ENCODE results near the gene JMJD1C. TPM values are rescaled to one million over a fixed set of nuclear protein-coding genes. Genes with fewer than 3 reads are reported as not detected.
"Not testable (repeated sequence)": the region's sequence is repeated elsewhere in the genome, so short reads cannot be mapped to it uniquely, and the experiment has no call there.

JMJD1C gene
- total RNA-seq, 1 experiment from 2014 or later, result 62.5 TPM

DNA sequence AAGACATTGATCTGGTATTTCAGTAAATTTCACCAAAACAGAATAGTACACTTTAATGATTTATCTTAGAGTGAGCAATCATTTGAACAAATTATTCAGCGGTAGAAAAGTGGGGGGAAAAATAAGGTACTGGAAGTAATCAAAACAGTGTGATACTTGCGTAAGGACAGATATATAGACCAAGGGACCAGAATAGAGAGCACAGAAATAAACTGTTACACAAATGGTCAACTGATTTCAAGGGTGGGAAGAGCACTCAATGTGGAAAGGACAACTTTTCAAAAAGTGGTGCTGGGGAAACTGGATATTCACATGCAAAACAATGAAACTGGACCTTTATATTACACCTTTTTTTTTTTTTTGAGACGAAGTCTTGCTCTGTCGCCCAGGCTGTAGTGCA, 212.7 kb downstream of the JMJD1C start:
- no peak overlapping the region for H3K27ac ChIP-seq
- H3K4me1 ChIP-seq (replicated peaks), result no peaks in the 10 kb centered on the region
- no peaks in the 10 kb centered on the region for H3K9me3 ChIP-seq (replicated peaks)
- DNase-seq (ENCODE audit: low read depth in 1 of 2, low spot score in 2 of 2), result no peak
- H3K27me3 ChIP-seq (replicated peaks), result no peaks in the 10 kb centered on the region
- no peak overlapping the region for H3K4me3 ChIP-seq
- peaks cover 14% of the 10 kb centered on the region for H3K36me3 ChIP-seq

DNA sequence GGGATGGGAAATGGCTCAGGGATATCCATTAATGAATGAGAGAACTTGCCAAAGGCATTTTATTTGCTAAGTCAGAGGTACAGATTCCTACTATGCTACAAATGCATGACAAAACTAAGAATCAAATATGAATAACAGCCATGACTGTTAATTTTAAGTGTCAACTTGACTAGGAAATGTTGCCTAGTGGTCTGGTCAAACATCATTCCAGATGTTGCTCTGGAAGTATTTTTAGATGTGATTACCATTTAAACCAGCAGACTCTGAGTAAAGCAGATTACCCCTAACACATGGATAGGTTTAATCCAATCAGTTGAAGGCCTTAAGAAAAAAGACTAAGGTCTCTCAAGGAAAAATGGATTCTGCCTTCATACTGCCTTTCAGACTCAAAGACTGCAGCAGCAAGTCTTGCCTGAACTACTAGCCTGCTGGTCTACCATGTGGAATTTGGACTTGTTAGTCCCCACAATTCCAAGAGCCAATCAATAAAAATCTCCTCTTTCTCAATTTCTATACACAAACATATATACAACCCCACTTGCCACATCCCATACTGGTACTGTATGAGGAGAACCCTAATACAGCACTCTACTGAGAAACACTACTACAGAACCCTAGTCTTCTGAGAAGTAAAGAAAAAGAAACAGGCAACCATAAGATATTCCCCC, 213.5 kb downstream of the JMJD1C start:
- peaks cover 3% of the 10 kb centered on the region for H3K4me1 ChIP-seq (replicated peaks)
- no peaks in the 10 kb centered on the region for H3K27me3 ChIP-seq (replicated peaks)
- no peaks in the 10 kb centered on the region for H3K9me3 ChIP-seq (replicated peaks)
- DNase-seq (ENCODE audit: low read depth in 1 of 2, low spot score in 2 of 2), result no peak
- no peak overlapping the region for H3K4me3 ChIP-seq
- peaks cover 10% of the 10 kb centered on the region for H3K36me3 ChIP-seq
- no peak overlapping the region for H3K27ac ChIP-seq

DNA sequence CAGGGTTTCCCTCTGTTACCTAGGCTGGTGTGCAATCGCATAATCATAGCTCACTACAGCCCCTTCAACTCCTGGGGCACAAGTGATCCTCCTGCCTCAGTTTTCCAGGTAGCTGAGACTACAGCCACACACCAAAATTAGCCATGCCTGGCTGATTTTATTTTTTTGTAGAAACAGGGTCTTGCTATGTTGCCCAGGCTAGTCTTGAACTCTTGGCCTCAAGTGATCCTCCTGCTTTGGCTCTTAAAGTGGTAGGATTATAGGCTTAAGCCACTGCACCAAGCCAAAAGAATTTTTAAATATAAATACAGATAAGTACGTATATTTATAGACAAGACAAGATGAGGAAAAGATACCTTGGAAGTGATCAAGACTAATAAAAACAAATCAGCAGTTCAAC, 215.7 kb downstream of the JMJD1C start:
- Histone ChIP-seq H3K27me3 (replicated peaks) (no peaks in the 10 kb centered on the region), H3K36me3 (peaks cover 10% of the 10 kb centered on the region), H3K27ac (no peak overlapping the region), H3K9me3 (replicated peaks) (no peaks in the 10 kb centered on the region), H3K4me3 (no peak overlapping the region), H3K4me1 (replicated peaks) (peaks cover 8% of the 10 kb centered on the region)
- DNase-seq (ENCODE audit: low read depth in 1 of 2, low spot score in 2 of 2), result no peak

DNA sequence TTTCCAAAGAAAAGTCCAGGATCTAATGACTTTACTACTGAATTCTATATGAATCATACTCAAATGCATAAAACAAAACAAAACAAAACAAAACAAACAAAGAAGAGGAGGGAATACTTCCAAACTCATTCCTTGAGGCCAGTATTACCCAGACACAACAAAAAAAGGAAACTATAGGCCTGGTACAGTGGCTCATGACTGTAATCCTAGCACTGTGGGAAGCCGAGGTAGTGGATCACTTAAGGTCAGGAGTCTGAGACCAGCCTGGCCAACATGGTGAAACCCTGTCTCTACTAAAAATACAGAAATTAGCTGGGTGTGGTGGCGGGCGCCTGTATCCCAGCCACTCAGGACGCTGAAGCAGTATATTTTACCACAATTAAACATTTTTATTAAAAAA, 218.0 kb downstream of the JMJD1C start:
- Histone ChIP-seq H3K27me3 (replicated peaks) (no peaks in the 10 kb centered on the region), H3K9me3 (replicated peaks) (no peaks in the 10 kb centered on the region), H3K4me1 (replicated peaks) (peaks cover 8% of the 10 kb centered on the region), H3K36me3 (peaks cover 10% of the 10 kb centered on the region), H3K4me3 (no peak overlapping the region), H3K27ac (no peak overlapping the region)
- DNase-seq (ENCODE audit: low read depth in 1 of 2, low spot score in 2 of 2), result no peak

DNA sequence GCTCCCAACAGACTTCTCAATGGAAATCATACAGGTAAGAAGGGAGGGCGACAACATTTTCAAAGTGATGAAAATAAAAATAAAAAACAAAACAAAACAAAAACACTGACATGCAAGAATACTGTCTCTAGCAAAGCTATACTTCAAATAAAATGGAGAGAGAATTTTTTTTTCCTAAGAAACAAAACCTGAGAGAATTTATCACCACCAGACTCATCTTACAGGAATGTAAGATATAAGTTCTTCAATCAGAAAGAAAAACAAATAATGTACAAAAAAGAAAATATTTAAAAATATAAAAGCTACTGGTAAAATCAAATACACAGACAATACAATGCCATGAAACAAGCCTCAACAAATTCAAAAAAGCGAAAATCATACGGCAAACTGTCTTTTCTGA, 219.4 kb downstream of the JMJD1C start:
- Histone ChIP-seq H3K4me1 (replicated peaks) (peaks cover 8% of the 10 kb centered on the region), H3K9me3 (replicated peaks) (no peaks in the 10 kb centered on the region), H3K27me3 (replicated peaks) (no peaks in the 10 kb centered on the region), H3K4me3 (no peak overlapping the region), H3K27ac (peak overlapping the region; percentile 49), H3K36me3 (peaks cover 10% of the 10 kb centered on the region)
- DNase-seq (ENCODE audit: low read depth in 1 of 2, low spot score in 2 of 2), result peak in 1 of 2 experiments; percentile 36

DNA sequence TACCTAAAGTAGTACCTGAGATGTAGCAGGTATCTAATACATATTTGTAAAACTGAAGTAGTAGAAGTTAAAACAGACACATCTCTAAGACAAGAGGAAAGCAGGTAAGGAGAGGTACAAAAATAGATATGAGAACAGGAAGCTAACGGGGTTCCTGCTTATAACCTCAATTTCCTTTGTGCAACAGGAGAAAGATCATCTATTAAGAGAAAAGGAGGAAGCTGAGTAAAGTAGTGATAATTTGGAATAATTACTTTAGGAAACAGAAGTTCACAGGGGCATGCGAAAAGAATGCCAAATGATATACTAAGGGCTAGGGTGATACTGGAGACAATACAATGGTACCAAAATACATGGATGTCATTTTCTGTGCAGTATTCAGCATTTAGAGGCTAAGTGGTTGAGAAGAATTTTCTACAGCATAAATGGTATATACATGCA, 223.9 kb downstream of the JMJD1C start:
- Histone ChIP-seq H3K36me3 (no peaks in the 10 kb centered on the region), H3K27me3 (replicated peaks) (no peaks in the 10 kb centered on the region), H3K4me3 (no peak overlapping the region), H3K27ac (no peak overlapping the region), H3K4me1 (replicated peaks) (peaks cover 14% of the 10 kb centered on the region), H3K9me3 (replicated peaks) (no peaks in the 10 kb centered on the region)
- DNase-seq (ENCODE audit: low read depth in 1 of 2, low spot score in 2 of 2), result no peak

DNA sequence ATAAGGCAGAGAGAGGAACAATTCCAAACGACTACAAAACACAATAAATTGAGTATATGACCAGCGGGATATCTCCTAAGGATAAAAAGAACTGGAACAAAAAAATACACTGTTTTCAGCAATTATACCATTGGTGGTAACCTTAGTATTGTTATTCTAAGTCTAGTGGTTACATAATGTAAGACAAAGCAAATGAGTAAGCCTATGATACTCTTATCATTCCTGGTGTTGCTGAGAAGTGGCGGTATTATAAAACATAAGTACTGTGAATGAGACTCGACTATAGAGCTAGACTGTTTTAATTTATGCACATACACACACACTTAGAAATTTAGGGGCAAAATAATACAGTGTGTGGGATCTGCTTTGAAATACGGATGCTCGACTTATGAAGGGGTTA, 225.0 kb downstream of the JMJD1C start:
- Histone ChIP-seq H3K36me3 (no peaks in the 10 kb centered on the region), H3K9me3 (replicated peaks) (no peaks in the 10 kb centered on the region), H3K27me3 (replicated peaks) (no peaks in the 10 kb centered on the region), H3K4me3 (no peak overlapping the region), H3K27ac (no peak overlapping the region), H3K4me1 (replicated peaks) (peaks cover 20% of the 10 kb centered on the region)
- DNase-seq (ENCODE audit: low read depth in 1 of 2, low spot score in 2 of 2), result no peak

DNA sequence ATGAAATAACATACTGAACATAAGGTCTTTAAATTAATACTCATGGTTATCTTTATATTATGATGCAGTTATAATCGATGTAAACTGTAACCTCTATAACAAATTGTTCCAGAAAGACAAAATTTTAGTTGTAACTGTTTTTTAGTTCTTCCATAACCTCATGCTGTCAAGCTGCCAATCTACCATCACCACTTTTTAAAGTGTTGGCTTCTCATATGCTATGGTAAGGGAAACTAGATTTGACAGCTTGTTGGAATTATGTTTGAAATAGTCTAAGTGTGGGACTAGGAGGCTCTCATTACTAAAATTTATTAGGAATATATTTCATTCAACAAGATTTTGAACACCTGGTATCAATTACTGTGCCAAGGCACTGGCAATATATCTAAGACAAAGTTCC, 227.3 kb downstream of the JMJD1C start:
- H3K4me3 ChIP-seq, result no peak overlapping the region
- H3K36me3 ChIP-seq, result no peaks in the 10 kb centered on the region
- no peak for DNase-seq (ENCODE audit: low read depth in 1 of 2, low spot score in 2 of 2)
- peaks cover 20% of the 10 kb centered on the region for H3K4me1 ChIP-seq (replicated peaks)
- no peaks in the 10 kb centered on the region for H3K9me3 ChIP-seq (replicated peaks)
- no peak overlapping the region for H3K27ac ChIP-seq
- H3K27me3 ChIP-seq (replicated peaks), result no peaks in the 10 kb centered on the region

DNA sequence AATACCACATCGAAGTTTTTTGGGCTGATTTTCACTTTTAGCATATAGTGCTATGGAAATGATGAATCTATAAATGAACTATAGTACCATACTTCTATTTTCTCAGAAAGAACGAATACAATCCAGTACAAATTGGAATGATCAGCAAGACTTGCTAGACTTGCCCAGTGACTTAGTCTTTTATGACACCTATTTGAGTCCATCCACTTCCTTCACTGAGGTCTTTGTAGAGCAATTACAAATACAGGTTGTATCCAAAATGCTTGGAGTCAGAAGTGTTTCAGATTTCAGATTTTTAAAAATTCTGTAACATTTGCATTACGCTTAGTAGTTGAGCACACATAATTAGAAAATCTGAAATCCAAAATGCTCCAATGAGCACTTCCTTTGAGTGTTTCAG, 228.4 kb downstream of the JMJD1C start:
- H3K4me3 ChIP-seq, result no peak overlapping the region
- no peaks in the 10 kb centered on the region for H3K9me3 ChIP-seq (replicated peaks)
- H3K4me1 ChIP-seq (replicated peaks), result peaks cover 20% of the 10 kb centered on the region
- H3K36me3 ChIP-seq, result no peaks in the 10 kb centered on the region
- no peak for DNase-seq (ENCODE audit: low read depth in 1 of 2, low spot score in 2 of 2)
- no peaks in the 10 kb centered on the region for H3K27me3 ChIP-seq (replicated peaks)
- peak overlapping the region; percentile 78; the same call in 1 of the 2 replicates for H3K27ac ChIP-seq

DNA sequence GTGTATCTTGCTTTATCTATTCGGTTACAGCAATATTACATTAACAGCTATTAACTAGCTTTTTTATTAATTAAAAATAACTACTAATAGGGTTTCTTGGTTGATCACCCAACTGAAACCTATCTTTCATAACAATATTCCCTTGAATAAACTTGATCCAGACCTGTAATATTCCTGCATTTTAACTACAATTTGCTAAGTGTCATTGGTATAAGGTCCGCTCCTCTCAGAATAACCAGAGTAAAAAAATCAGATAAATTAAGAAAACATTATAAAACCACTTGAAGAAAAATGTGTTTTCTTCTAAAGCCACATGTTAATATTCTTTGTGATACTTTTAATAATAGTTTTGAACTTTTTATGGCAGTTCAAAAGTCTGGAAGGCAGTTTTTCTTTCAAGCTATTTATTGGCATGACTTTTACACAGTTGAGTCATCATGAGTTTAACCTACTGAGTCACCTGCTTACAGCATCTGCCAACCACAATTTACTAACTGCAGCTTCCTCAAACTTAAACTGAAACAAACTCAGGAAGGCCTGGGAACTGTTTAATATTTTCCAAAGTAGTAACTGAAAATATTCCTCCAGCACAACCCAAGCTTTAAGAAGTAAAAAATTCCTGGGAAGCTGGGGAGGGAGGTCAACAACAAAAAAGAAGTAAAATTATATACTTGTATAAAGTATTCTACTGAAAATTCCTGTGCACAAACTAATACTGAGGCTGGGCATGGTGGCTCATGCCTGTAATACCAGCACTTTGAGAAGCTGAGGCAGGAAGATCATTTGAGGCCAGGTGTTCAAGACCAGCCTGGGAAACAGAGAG, 229.5 kb downstream of the JMJD1C start:
- DNase-seq (ENCODE audit: low read depth in 1 of 2, low spot score in 2 of 2), result peak; percentile 45 to 84
- Histone ChIP-seq H3K9me3 (replicated peaks) (no peaks in the 10 kb centered on the region), H3K27ac (peak overlapping the region; percentile 78), H3K4me1 (replicated peaks) (peaks cover 20% of the 10 kb centered on the region), H3K4me3 (no peak overlapping the region), H3K36me3 (no peaks in the 10 kb centered on the region), H3K27me3 (replicated peaks) (no peaks in the 10 kb centered on the region)

DNA sequence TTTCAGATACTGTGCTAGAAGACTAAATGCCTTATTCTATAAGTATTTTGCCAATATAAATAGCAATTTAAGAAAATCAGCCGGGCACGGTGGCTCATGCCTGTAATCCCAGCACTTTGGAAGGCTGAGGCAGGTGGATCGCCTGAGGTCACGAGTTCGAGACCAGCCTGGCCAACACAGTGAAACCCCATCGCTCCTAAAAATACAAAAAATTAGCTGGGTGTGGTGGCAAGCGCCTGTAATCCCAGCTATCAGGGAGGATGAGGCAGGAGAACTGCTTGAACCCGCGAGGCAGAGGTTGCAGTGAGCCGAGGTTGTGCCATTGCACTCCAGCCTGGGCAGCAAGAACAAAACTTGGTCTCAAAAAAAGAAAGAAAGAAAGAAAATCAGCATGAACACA, 230.6 kb downstream of the JMJD1C start:
- not testable (repeated sequence) for H3K4me3 ChIP-seq; H3K27me3 ChIP-seq (replicated peaks); H3K27ac ChIP-seq; H3K9me3 ChIP-seq (replicated peaks); DNase-seq (ENCODE audit: low read depth in 1 of 2, low spot score in 2 of 2); H3K36me3 ChIP-seq
- H3K4me1 ChIP-seq (replicated peaks), result peaks cover 16% of the 10 kb centered on the region

DNA sequence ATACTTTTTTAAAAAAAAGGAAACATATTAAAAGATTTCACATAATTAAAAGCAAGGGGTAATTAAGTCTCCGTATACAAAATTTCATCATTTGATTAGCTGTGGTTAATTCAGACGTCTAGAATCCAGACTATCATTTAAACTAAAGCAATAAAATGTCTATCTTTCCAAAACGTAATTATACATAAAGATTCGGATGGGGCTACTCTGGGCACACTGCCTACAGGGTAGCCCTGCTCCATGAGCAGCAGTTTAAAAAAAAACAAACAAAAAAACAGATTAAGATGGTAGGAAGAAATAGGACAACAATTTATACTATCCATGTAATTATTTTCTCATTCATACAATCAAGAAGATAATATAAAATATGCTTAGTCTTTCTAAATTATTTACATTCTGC, 236.6 kb downstream of the JMJD1C start:
- Histone ChIP-seq H3K4me1 (replicated peaks) (no peaks in the 10 kb centered on the region), H3K4me3 (no peak overlapping the region), H3K27ac (no peak overlapping the region), H3K9me3 (replicated peaks) (no peaks in the 10 kb centered on the region), H3K36me3 (no peaks in the 10 kb centered on the region), H3K27me3 (replicated peaks) (no peaks in the 10 kb centered on the region)
- no peak for DNase-seq (ENCODE audit: low read depth in 1 of 2, low spot score in 2 of 2)

DNA sequence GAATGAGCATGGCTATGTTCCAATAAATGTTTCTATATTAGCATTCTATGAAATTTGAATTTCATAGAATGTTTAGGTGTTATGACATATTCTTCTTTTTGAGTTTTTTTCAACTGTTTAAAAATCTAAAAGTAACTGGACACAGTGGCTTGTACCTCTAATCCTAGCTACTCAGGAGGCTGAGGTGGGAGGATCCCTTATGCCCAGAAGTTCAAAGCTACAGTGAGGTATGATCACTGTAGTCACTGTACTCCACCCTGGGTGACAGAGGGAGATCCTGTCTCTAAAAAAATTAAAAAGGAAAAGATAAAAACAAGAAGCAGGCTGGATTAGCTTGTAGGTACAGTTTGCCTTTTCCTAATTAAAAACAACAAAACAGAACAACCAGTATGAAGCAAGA, 237.5 kb downstream of the JMJD1C start:
- no peaks in the 10 kb centered on the region for H3K36me3 ChIP-seq
- H3K4me1 ChIP-seq (replicated peaks), result no peaks in the 10 kb centered on the region
- H3K9me3 ChIP-seq (replicated peaks), result no peaks in the 10 kb centered on the region
- DNase-seq (ENCODE audit: low read depth in 1 of 2, low spot score in 2 of 2), result no peak
- no peak overlapping the region for H3K27ac ChIP-seq
- no peak overlapping the region for H3K4me3 ChIP-seq
- H3K27me3 ChIP-seq (replicated peaks), result no peaks in the 10 kb centered on the region

DNA sequence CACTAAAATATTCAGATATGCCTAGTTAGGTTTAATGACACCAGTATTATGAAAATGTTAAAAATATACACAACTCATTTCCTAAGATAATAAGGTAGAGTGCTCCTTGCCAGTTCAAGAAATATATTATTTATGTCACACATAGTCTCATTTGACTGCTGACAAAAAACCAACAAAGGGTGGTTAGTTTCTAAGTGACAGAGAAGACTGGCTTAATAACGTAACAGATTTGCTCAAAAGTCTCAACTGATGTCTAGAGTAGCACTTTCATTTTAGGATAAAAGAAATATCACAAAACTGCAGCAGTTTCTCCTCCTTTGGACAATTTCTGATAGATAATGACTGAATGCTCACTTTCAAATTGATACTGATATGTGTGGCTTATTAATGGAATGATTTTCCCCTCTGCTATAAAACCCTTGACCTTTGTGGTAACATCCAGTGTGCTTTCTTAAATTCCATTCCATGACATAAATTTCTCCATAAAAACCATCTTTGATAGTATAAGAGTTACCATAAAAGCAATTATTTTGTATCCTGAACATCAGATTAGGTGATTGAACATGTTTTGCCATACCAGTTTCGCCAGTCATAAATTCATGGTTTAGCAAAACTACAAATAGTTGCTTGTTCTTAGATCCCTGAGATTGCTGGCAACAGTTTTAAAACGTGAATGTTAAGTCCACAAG, 238.4 kb downstream of the JMJD1C start:
- Histone ChIP-seq H3K9me3 (replicated peaks) (no peaks in the 10 kb centered on the region), H3K36me3 (no peaks in the 10 kb centered on the region), H3K4me1 (replicated peaks) (no peaks in the 10 kb centered on the region), H3K27ac (no peak overlapping the region), H3K27me3 (replicated peaks) (no peaks in the 10 kb centered on the region), H3K4me3 (no peak overlapping the region)
- DNase-seq (ENCODE audit: low read depth in 1 of 2, low spot score in 2 of 2), result no peak

Data from SJSA1 (cell line).